ENCODE results near the gene ABLIM3.

- no peak for TF ChIP-seq CTCF (conservative IDR thresholded peaks at IDR 0.05; ENCODE audit: low read length)
- no peak for TF ChIP-seq EZH2phosphoT487 (IDR thresholded peaks at IDR 0.05; ENCODE audit: borderline replicate concordance, low read depth, low read length)
Measured at GRCh38 chr5:149282027-149282965, 141.0 kb downstream of the ABLIM3 start.

Data from OCI-LY7 (cell line).